GM23338 (cell line): ENCODE data around the gene FAM204A. TPM values are rescaled to one million over a fixed set of nuclear protein-coding genes. Genes with fewer than 3 reads are reported as not detected.

Experiments
- ATAC-seq: fragments of 200-7000 bp; cut with Tn5 transposase; 3 replicates; pipeline ENCODE4 v1.9.1; 2020
- DNase-seq: peaks from one replicate; pipeline ENCODE4 v3.0.0-alpha.2; 2015; ENCODE audit warnings: low spot score
- H2AFZ ChIP-seq: fragments of 200-600 bp; sonication (generic); 2 replicates; pipeline ENCODE4 v1.8.0; 2016; ENCODE audit warnings: antibody characterized with exemption, mild to moderate bottlenecking, moderate library complexity
- H3F3A ChIP-seq: fragments of 200-600 bp; sonication (generic); replicated peaks from 2 replicates; pipeline ENCODE4 v1.8.0; 2017; ENCODE audit warnings: antibody characterized with exemption, mixed run types, low read depth
- H3K27ac ChIP-seq: fragments of 200-600 bp; sonication (generic); 2 replicates; pipeline ENCODE4 v1.6.1; 2016; ENCODE audit warnings: low read depth
- H3K27me3 ChIP-seq: fragments of 200-600 bp; sonication (generic); 2 replicates; pipeline ENCODE4 v1.8.0; 2016; ENCODE audit warnings: mild to moderate bottlenecking, mixed run types, moderate library complexity; ENCODE audit not compliant: insufficient read depth
- H3K36me3 ChIP-seq: fragments of 200-600 bp; sonication (generic); 2 replicates; pipeline ENCODE4 v1.8.0; 2016; ENCODE audit warnings: mild to moderate bottlenecking; ENCODE audit not compliant: insufficient read depth
- H3K4me1 ChIP-seq: fragments of 200-600 bp; sonication (generic); 2 replicates; pipeline ENCODE4 v1.8.0; 2016; ENCODE audit warnings: mild to moderate bottlenecking, moderate library complexity; ENCODE audit not compliant: insufficient read depth
- H3K4me2 ChIP-seq: fragments of 200-600 bp; sonication (generic); 2 replicates; pipeline ENCODE4 v1.7.1; 2017; ENCODE audit warnings: mixed run types
- H3K4me3 ChIP-seq: fragments of 200-600 bp; sonication (generic); 2 replicates; pipeline ENCODE4 v1.6.1; 2016; ENCODE audit warnings: mixed run types
- H3K79me2 ChIP-seq: fragments of 200-600 bp; sonication (generic); replicated peaks from 2 replicates; pipeline ENCODE4 v1.8.0; 2017; ENCODE audit warnings: mild to moderate bottlenecking; ENCODE audit not compliant: insufficient read depth
- H3K9me2 ChIP-seq: fragments of 200-600 bp; sonication (generic); 2 replicates; pipeline ENCODE4 v1.8.0; 2017; ENCODE audit not compliant: insufficient read depth
- H4K20me1 ChIP-seq: fragments of 200-600 bp; sonication (generic); replicated peaks from 2 replicates; pipeline ENCODE4 v1.8.0; 2017; ENCODE audit warnings: mild to moderate bottlenecking; ENCODE audit not compliant: insufficient read depth
- H3K27ac Mint-ChIP-seq: 2 replicates; pipeline ENCODE4 v1.8.0; 2020; ENCODE audit warnings: inconsistent platforms, mild to moderate bottlenecking, moderate library complexity, mixed read lengths
- H3K27me3 Mint-ChIP-seq: 3 replicates; pipeline ENCODE4 v1.8.0; 2022; ENCODE audit warnings: low read depth, mild to moderate bottlenecking, moderate library complexity, mixed read lengths, inconsistent platforms; ENCODE audit not compliant: insufficient read depth, poor library complexity
- H3K36me3 Mint-ChIP-seq: 3 replicates; pipeline ENCODE4 v1.8.0; 2021; ENCODE audit warnings: low read depth, mild to moderate bottlenecking, inconsistent platforms, moderate library complexity, mixed read lengths
- H3K4me1 Mint-ChIP-seq: 3 replicates; pipeline ENCODE4 v1.8.0; 2020; ENCODE audit warnings: mild to moderate bottlenecking, inconsistent platforms, mixed read lengths
- H3K4me3 Mint-ChIP-seq: 3 replicates; pipeline ENCODE4 v1.8.0; 2021; ENCODE audit warnings: moderate library complexity, mild to moderate bottlenecking, inconsistent platforms, mixed read lengths
- H3K9me3 Mint-ChIP-seq: 3 replicates; pipeline ENCODE4 v1.8.0; 2020; ENCODE audit warnings: moderate library complexity, mild to moderate bottlenecking, inconsistent platforms, mixed read lengths
- CREB1 ChIP-seq: fragments of 250-450 bp; sonication (Bioruptor Pico); IDR thresholded peaks from 2 replicates; pipeline ENCODE4 v1.5.0; 2020; ENCODE audit warnings: low read depth, mild to moderate bottlenecking, moderate library complexity
- CTCF ChIP-seq, 2 experiments: fragments of 200-600 bp in 1 of 2; sonication (generic) in 1 of 2; conservative IDR thresholded peaks; 2 replicates each; pipeline versions ENCODE4 v1.5.1 to v1.6.1; 2016 to 2017; ENCODE audit warnings: antibody characterized with exemption in 2 of 2, low read depth in 2 of 2, mild to moderate bottlenecking in 2 of 2, moderate library complexity in 1 of 2
- EZH2 ChIP-seq: fragments of 200-600 bp; sonication (generic); IDR thresholded peaks from one replicate; pipeline ENCODE4 v1.8.0; 2017; ENCODE audit warnings: antibody characterized with exemption, mild to moderate bottlenecking, low read depth; ENCODE audit not compliant: unreplicated experiment
- JUNB ChIP-seq: IDR thresholded peaks from one replicate; pipeline ENCODE4 v1.6.1; 2016; ENCODE audit warnings: antibody characterized with exemption; ENCODE audit not compliant: unreplicated experiment
- NANOG ChIP-seq: IDR thresholded peaks from 2 replicates; pipeline ENCODE4 v1.6.1; 2016; ENCODE audit warnings: antibody characterized with exemption, borderline replicate concordance
- POLR2AphosphoS5 ChIP-seq: IDR thresholded peaks from 2 replicates; pipeline ENCODE4 v1.6.1; 2016; ENCODE audit warnings: antibody characterized with exemption, low read depth
- REST ChIP-seq: IDR thresholded peaks from one replicate; pipeline ENCODE4 v1.6.1; 2018; ENCODE audit warnings: antibody characterized with exemption; ENCODE audit not compliant: unreplicated experiment
- STAT1 ChIP-seq: IDR thresholded peaks from one replicate; pipeline ENCODE4 v1.6.1; 2016; ENCODE audit warnings: antibody characterized with exemption; ENCODE audit not compliant: unreplicated experiment
- ZNF331 ChIP-seq: fragments of 250-450 bp; sonication (Bioruptor Pico); IDR thresholded peaks from 2 replicates; pipeline ENCODE4 v1.5.0; 2020; ENCODE audit warnings: low read depth, mild to moderate bottlenecking, moderate library complexity
- ZNF462 ChIP-seq: fragments of 250-450 bp; sonication (Bioruptor Pico); IDR thresholded peaks from 2 replicates; pipeline ENCODE4 v1.5.0; 2020; ENCODE audit warnings: mild to moderate bottlenecking, moderate library complexity
- polyA plus RNA-seq: library from polyadenylated mRNA; unstranded; fragments of >200 nt; fragmentation: Nextera tagmentation; extraction: Ambion mirVana; gene quantifications from 2 replicates; pipeline ENCODE4 v1.2.1, GENCODE V29; 2016
- total RNA-seq: library from RNA; depleted of rRNA; stranded (reverse); fragments of >200 nt; shearing (Covaris generic); gene quantifications from 2 replicates; pipeline ENCODE4 v1.2.3, GENCODE V29; 2014

FAM204A gene
- total and polyA plus RNA-seq, 2 experiments from 2014 or later: 31.6 to 72.0 TPM

GRCh38 chr10:118249714-118250113 lies 92.4 kb downstream of the FAM204A start:
- H3K36me3 Mint-ChIP-seq: no peaks in the 10 kb centered on the region
- no peak overlapping the region for H3K4me3 ChIP-seq
- no peaks in the 10 kb centered on the region for H3K79me2 ChIP-seq
- H4K20me1 ChIP-seq: no peaks in the 10 kb centered on the region; the same call in 1 of the 2 replicates
- no peaks in the 10 kb centered on the region for H3K9me2 ChIP-seq
- TF ChIP-seq ZNF331 (CRISPR knock-in tag): no peak
- TF ChIP-seq JUNB: no peak
- no peak for TF ChIP-seq CTCF (conservative IDR thresholded peaks at IDR 0.05; ENCODE audit: low read depth in 2 of 2)
- no peak for TF ChIP-seq EZH2
- TF ChIP-seq NANOG: no peak
- TF ChIP-seq ZNF462 (CRISPR knock-in tag): no peak
- TF ChIP-seq STAT1: no peak
- no peak for TF ChIP-seq REST
- no peak for TF ChIP-seq POLR2AphosphoS5
- no peak for TF ChIP-seq CREB1
- no peak overlapping the region for H2AFZ ChIP-seq
- H3K27ac ChIP-seq: no peak overlapping the region
- H3K36me3 ChIP-seq: no peaks in the 10 kb centered on the region
- H3F3A ChIP-seq: no peaks in the 10 kb centered on the region
- peaks cover 36% of the 10 kb centered on the region for H3K27me3 Mint-ChIP-seq
- ATAC-seq (no peak), DNase-seq (no peak)
- peaks cover 47% of the 10 kb centered on the region for H3K27me3 ChIP-seq
- no peak overlapping the region for H3K4me3 Mint-ChIP-seq
- no peak overlapping the region for H3K4me2 ChIP-seq
- no peaks in the 10 kb centered on the region for H3K9me3 Mint-ChIP-seq
- H3K4me1 Mint-ChIP-seq: peaks cover 21% of the 10 kb centered on the region
- H3K27ac Mint-ChIP-seq: no peak overlapping the region
- H3K4me1 ChIP-seq: peaks cover 23% of the 10 kb centered on the region
